Activated CD4-positive, alpha-beta memory T cell treated with anti-CD3 and anti-CD28 coated beads, Interleukin-2, amount 10 ng/mL, durations not matched to agents 7 days and 5 days (primary cell): ENCODE data around the gene C1orf159. TPM values are rescaled to one million over a fixed set of nuclear protein-coding genes. Genes with fewer than 3 reads are reported as not detected.
"Not testable (repeated sequence)": the region's sequence is repeated elsewhere in the genome, so short reads cannot be mapped to it uniquely, and the experiment has no call there.

Experiments used
- CTCF ChIA-PET: fragments of 350-600 bp; sonication (Branson Sonifier 250); formaldehyde crosslinking; loops from one replicate; lab custom pipeline; 2021; ENCODE audit warnings: antibody characterized with exemption, inconsistent platforms; lab: Charles Lee
- POLR2A ChIA-PET: fragments of 350-600 bp; sonication (Branson Sonifier 250); formaldehyde crosslinking; loops from one replicate; lab custom pipeline; 2021; ENCODE audit warnings: antibody characterized with exemption; lab: Charles Lee
- DNase-seq: peaks from one replicate; pipeline ENCODE4 v3.0.0-alpha.2; 2020
- H3K27ac Mint-ChIP-seq: one replicate; pipeline ENCODE4 v1.8.0; 2021; ENCODE audit warnings: mild to moderate bottlenecking, mixed read lengths
- H3K27me3 Mint-ChIP-seq: one replicate; pipeline ENCODE4 v1.8.0; 2021; ENCODE audit warnings: mixed read lengths
- H3K36me3 Mint-ChIP-seq: one replicate; pipeline ENCODE4 v1.8.0; 2021; ENCODE audit warnings: low read depth, mixed read lengths
- H3K4me1 Mint-ChIP-seq: one replicate; pipeline ENCODE4 v1.8.0; 2021; ENCODE audit warnings: mixed read lengths
- H3K4me3 Mint-ChIP-seq: one replicate; pipeline ENCODE4 v1.8.0; 2021; ENCODE audit warnings: mild to moderate bottlenecking, mixed read lengths
- H3K9me3 Mint-ChIP-seq: one replicate; pipeline ENCODE4 v1.8.0; 2021; ENCODE audit warnings: mixed read lengths
- total RNA-seq, 2 experiments: library from RNA; stranded (reverse); gene quantifications; one replicate each; pipeline ENCODE4 v1.2.3, GENCODE V29; 2021

Gene C1orf159
- total RNA-seq, 2 experiments from 2014 or later = 18.6 to 19.9 TPM

GRCh38 chr1:1063945-1064831, 51.7 kb downstream of the C1orf159 start:
- POLR2A ChIA-PET = interaction anchor here (1.0 to 1.5 kb wide), 6 partner anchors 9 to 167 kb away, joined by 3 to 7 read pairs (median 3); no protein-coding TSS in a partner anchor
- DNase-seq = peak; percentile 87
- no peaks in the 10 kb centered on the region for H3K27me3 Mint-ChIP-seq
- peak overlapping the region; percentile 64 for H3K27ac Mint-ChIP-seq
- peaks cover 53% of the 10 kb centered on the region for H3K4me1 Mint-ChIP-seq
- H3K4me3 Mint-ChIP-seq = peak overlapping the region; percentile 66
- no peaks in the 10 kb centered on the region for H3K36me3 Mint-ChIP-seq
- CTCF ChIA-PET = interaction anchor here (1.0 to 3.9 kb wide), 12 partner anchors 25 to 241 kb away, joined by 3 to 19 read pairs (median 5); partner anchors contain the start of genes ISG15 and PLEKHN1
- no peaks in the 10 kb centered on the region for H3K9me3 Mint-ChIP-seq

GRCh38 chr1:1063261-1063944, 52.5 kb downstream of the C1orf159 start:
- Mint-ChIP-seq H3K9me3 (no peaks in the 10 kb centered on the region), H3K4me3 (peak overlapping the region; percentile 66), H3K36me3 (no peaks in the 10 kb centered on the region), H3K27me3 (peaks cover 4% of the 10 kb centered on the region), H3K27ac (peak overlapping the region; percentile 66), H3K4me1 (peaks cover 58% of the 10 kb centered on the region)
- CTCF ChIA-PET = interaction anchor here (1.0 to 3.9 kb wide), 13 partner anchors 24 to 242 kb away, joined by 3 to 19 read pairs (median 5); partner anchors contain the start of genes AGRN, ISG15 and PLEKHN1
- DNase-seq = no peak
- POLR2A ChIA-PET = interaction anchor here (0.9 to 1.5 kb wide), 7 partner anchors 8 to 168 kb away, joined by 3 to 7 read pairs (median 3); no protein-coding TSS in a partner anchor

- peak overlapping the region; percentile 66 for H3K4me3 Mint-ChIP-seq
- H3K27ac Mint-ChIP-seq = peak overlapping the region; percentile 54
- H3K36me3 Mint-ChIP-seq = no peaks in the 10 kb centered on the region
- no peak for DNase-seq
- peaks cover 56% of the 10 kb centered on the region for H3K4me1 Mint-ChIP-seq
- ChIA-PET POLR2A (interaction anchor here (0.9 to 2.1 kb wide), 3 partner anchors 22 to 95 kb away, joined by 3 to 9 read pairs (median 3); no protein-coding TSS in a partner anchor), CTCF (interaction anchor here (0.6 to 3.9 kb wide), 9 partner anchors 22 to 199 kb away, joined by 3 to 19 read pairs (median 5); partner anchors contain the start of genes AGRN and PLEKHN1)
- H3K9me3 Mint-ChIP-seq = no peaks in the 10 kb centered on the region
- H3K27me3 Mint-ChIP-seq = peaks cover 11% of the 10 kb centered on the region
These were observed 53.3 kb downstream of the C1orf159 start for GRCh38 chr1:1062348-1063163.

GRCh38 chr1:1061682-1062345, 54.1 kb downstream of the C1orf159 start:
- H3K36me3 Mint-ChIP-seq = no peaks in the 10 kb centered on the region
- peak overlapping the region; percentile 66 for H3K4me3 Mint-ChIP-seq
- H3K4me1 Mint-ChIP-seq = peaks cover 54% of the 10 kb centered on the region
- peak overlapping the region; percentile 37 for H3K27ac Mint-ChIP-seq
- H3K9me3 Mint-ChIP-seq = no peaks in the 10 kb centered on the region
- ChIA-PET POLR2A (interaction anchor here (1.2 to 2.1 kb wide), 2 partner anchors 21 to 96 kb away, joined by 3 to 9 read pairs; no protein-coding TSS in a partner anchor), CTCF (interaction anchor here (0.6 to 3.9 kb wide), 4 partner anchors 21 to 200 kb away, joined by 3 to 19 read pairs (median 4); partner anchors contain the start of gene AGRN)
- peaks cover 13% of the 10 kb centered on the region for H3K27me3 Mint-ChIP-seq
- no peak for DNase-seq

- peak overlapping the region; percentile 70 for H3K4me3 Mint-ChIP-seq
- H3K27ac Mint-ChIP-seq = peak overlapping the region; percentile 56
- no peaks in the 10 kb centered on the region for H3K36me3 Mint-ChIP-seq
- DNase-seq = no peak
- H3K9me3 Mint-ChIP-seq = no peaks in the 10 kb centered on the region
- H3K4me1 Mint-ChIP-seq = peaks cover 48% of the 10 kb centered on the region
- H3K27me3 Mint-ChIP-seq = peaks cover 13% of the 10 kb centered on the region
- ChIA-PET CTCF (interaction anchor here (3.9 kb wide), 1 partner anchor 75 kb away, joined by 19 read pairs; no protein-coding TSS in a partner anchor), POLR2A (interaction anchor here (1.6 to 2.1 kb wide), 2 partner anchors 20 kb away, joined by 6 to 9 read pairs; no protein-coding TSS in a partner anchor)
These were observed 55.4 kb downstream of the C1orf159 start for GRCh38 chr1:1060281-1061000.

DNA sequence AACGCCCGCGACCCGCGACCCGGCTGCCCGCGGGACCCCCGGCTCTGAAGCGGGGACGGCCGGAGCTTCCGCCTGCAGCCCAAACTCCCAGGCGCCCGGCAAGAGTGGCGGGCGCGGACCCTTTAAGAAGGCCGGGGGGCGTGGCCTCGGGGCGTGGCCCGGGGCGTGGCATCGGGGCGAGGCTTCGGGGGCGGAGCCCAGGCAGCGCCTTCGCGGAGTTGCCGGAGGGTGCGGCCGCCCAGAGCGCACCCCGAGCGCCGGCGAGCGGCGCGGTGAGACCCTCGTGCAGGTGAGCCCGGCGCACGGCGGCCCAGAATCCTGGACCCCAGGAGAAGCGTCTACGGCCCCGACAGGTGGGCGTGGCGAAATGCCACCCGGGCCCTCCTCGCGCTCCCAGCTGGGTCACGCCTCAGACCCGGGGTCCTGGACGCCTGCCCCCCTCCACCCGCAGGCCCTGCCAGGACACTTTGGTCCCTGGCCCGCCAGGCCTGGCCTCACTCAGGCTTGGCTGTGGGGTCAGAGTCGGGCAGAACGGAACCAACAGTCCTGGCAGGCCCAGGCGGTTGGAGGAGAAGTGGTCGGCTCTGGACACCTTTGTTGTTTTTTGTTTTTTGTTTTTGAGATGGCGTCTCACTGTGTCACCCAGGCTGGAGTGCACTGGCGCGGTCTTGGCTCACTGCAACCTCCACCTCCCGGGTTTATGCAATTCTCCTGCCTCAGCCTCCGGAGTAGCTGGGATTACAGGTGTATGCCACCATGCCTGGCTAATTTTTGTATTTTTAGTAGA, 56.2 kb downstream of the C1orf159 start:
- Mint-ChIP-seq H3K9me3 (no peaks in the 10 kb centered on the region), H3K27me3 (peaks cover 13% of the 10 kb centered on the region), H3K4me1 (peaks cover 45% of the 10 kb centered on the region), H3K27ac (peak overlapping the region; percentile 56), H3K36me3 (no peaks in the 10 kb centered on the region), H3K4me3 (peak overlapping the region; percentile 70)
- POLR2A ChIA-PET = interaction anchor here (1.6 kb wide), 1 partner anchor 19 kb away, joined by 6 read pairs; no protein-coding TSS in a partner anchor
- DNase-seq = peak; percentile 94
- CTCF ChIA-PET = interaction anchor here (0.9 to 1.3 kb wide), 3 partner anchors 76 to 313 kb away, joined by 3 to 4 read pairs (median 3); no protein-coding TSS in a partner anchor

- Mint-ChIP-seq H3K27me3 (peaks cover 13% of the 10 kb centered on the region), H3K27ac (peak overlapping the region; percentile 35), H3K4me3 (peak overlapping the region; percentile 73), H3K9me3 (no peaks in the 10 kb centered on the region), H3K4me1 (peaks cover 40% of the 10 kb centered on the region), H3K36me3 (no peaks in the 10 kb centered on the region)
- peak; percentile 64 for DNase-seq
- POLR2A ChIA-PET = interaction anchor here (1.6 kb wide), 1 partner anchor 19 kb away, joined by 6 read pairs; no protein-coding TSS in a partner anchor
- CTCF ChIA-PET = interaction anchor here (0.9 to 1.3 kb wide), 3 partner anchors 76 to 313 kb away, joined by 3 to 4 read pairs (median 3); no protein-coding TSS in a partner anchor
These were observed 56.9 kb downstream of the C1orf159 start for GRCh38 chr1:1058921-1059493.

DNA sequence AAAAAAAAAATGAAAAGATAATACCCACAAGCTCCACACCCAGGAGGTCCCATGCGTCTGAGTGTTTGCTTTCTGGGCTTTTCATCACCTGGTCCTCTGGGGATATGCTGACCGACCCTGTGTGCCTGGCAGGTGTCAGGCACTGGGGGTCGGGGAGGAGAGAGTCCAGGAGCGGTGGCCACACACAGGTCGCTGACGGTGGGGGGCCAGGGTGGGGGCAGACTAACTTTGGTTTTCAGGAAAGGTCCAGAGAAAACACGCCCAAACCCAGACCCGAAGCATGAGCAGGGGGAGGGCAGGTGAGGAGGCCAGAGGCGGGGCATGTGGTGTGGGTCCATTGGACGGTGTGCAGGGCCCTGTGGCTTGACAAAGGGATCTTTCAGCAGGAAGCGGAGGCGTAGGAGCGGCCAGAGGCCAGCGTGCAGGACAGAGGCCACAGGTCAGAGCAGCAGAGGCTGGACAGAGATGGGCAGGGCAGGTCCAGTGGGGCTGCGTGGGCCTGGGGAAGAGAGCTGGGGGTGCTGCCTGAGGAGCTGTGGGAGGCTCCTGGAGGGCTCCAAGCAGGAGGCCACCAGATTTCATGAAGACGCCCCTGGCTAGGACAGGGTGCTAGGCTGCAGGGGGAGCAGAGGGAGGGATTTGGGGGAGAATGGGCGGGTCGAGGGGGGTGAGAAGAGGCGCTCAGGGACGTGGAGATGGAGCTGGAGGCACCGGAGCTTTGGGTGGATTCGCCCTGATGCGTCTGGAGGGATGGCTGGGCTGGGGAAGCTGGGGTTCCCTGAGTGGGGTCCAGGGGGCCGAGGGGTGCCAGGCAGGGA, 57.6 kb downstream of the C1orf159 start:
- DNase-seq = no peak
- POLR2A ChIA-PET = interaction anchor here (1.6 kb wide), 1 partner anchor 18 kb away, joined by 6 read pairs; no protein-coding TSS in a partner anchor
- peak overlapping the region; percentile 9 for H3K27ac Mint-ChIP-seq

DNA sequence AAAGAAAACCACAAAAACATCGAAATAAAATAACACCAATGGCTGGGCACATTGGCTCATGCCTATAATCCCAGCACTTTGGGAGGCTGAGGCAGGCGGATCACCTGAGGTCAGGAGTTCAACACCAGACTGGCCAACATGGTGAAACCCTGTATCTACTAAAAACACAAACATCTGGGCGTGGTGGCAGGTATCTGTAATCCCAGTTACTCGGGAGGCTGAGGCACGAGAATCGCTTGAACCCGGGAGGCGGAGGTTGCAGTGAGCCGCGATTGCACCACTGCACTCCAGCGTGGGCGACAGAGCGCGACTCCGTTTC, 58.2 kb downstream of the C1orf159 start:
- POLR2A ChIA-PET, DNase-seq, H3K4me3 Mint-ChIP-seq, H3K27ac Mint-ChIP-seq, H3K36me3 Mint-ChIP-seq, H3K9me3 Mint-ChIP-seq: not testable (repeated sequence)
- CTCF ChIA-PET = interaction anchor here (1.5 kb wide), 1 partner anchor 56 kb away, joined by 3 read pairs; no protein-coding TSS in a partner anchor
- Mint-ChIP-seq H3K4me1 (peaks cover 28% of the 10 kb centered on the region), H3K27me3 (peaks cover 13% of the 10 kb centered on the region)

More for the DNA sequence above, 57.6 kb downstream of the C1orf159 start:
- Mint-ChIP-seq H3K9me3 (no peaks in the 10 kb centered on the region), H3K4me3 (peak overlapping the region; percentile 73), H3K36me3 (no peaks in the 10 kb centered on the region), H3K27me3 (peaks cover 13% of the 10 kb centered on the region), H3K4me1 (peaks cover 34% of the 10 kb centered on the region)
- CTCF ChIA-PET = interaction anchor here (1.3 to 1.5 kb wide), 3 partner anchors 56 to 314 kb away, joined by 3 to 4 read pairs (median 3); no protein-coding TSS in a partner anchor
